H9 (cell line): ENCODE data around the gene WDR91. TPM values are rescaled to one million over a fixed set of nuclear protein-coding genes. Genes with fewer than 3 reads are reported as not detected.

Experiments used
- DNase-seq: peaks from one replicate; pipeline ENCODE4 v3.0.0-alpha.2; 2017
- H2AFZ ChIP-seq: one replicate; pipeline ENCODE4 v1.6.1; 2013; ENCODE audit warnings: mild to moderate bottlenecking, low read length, control low read depth, moderate library complexity
- H2AK5ac ChIP-seq: 2 replicates; pipeline ENCODE4 v1.6.1; 2013; ENCODE audit warnings: low read length, control low read depth, mixed read lengths; ENCODE audit not compliant: insufficient read length
- H2BK120ac ChIP-seq: one replicate; pipeline ENCODE4 v1.6.1; 2013; ENCODE audit warnings: low read depth, mild to moderate bottlenecking, low read length, control low read depth, inconsistent platforms; ENCODE audit not compliant: poor library complexity, severe bottlenecking
- H2BK12ac ChIP-seq: 2 replicates; pipeline ENCODE4 v1.6.1; 2013; ENCODE audit warnings: low read length, control low read depth, mixed read lengths, low read depth; ENCODE audit not compliant: insufficient read length
- H2BK15ac ChIP-seq: 2 replicates; pipeline ENCODE4 v1.6.1; 2013; ENCODE audit warnings: low read depth, low read length, control low read depth
- H2BK20ac ChIP-seq: one replicate; pipeline ENCODE4 v1.6.1; 2013; ENCODE audit warnings: low read depth, mild to moderate bottlenecking, low read length, control low read depth, inconsistent platforms; ENCODE audit not compliant: poor library complexity, severe bottlenecking
- H2BK5ac ChIP-seq: 2 replicates; pipeline ENCODE4 v1.6.1; 2013; ENCODE audit warnings: low read length, control low read depth, mixed read lengths; ENCODE audit not compliant: insufficient read length
- H3K14ac ChIP-seq: 2 replicates; pipeline ENCODE4 v1.6.1; 2013; ENCODE audit warnings: low read length, control low read depth; ENCODE audit not compliant: insufficient read depth
- H3K18ac ChIP-seq: 2 replicates; pipeline ENCODE4 v1.6.1; 2013; ENCODE audit warnings: low read depth, mild to moderate bottlenecking, mixed read lengths, low read length, control low read depth; ENCODE audit not compliant: insufficient read length
- H3K23ac ChIP-seq: 2 replicates; pipeline ENCODE4 v1.6.1; 2013; ENCODE audit warnings: low read length, control low read depth, mixed read lengths, low read depth; ENCODE audit not compliant: insufficient read length
- H3K23me2 ChIP-seq: 2 replicates; pipeline ENCODE4 v1.6.1; 2013; ENCODE audit warnings: low read depth, mild to moderate bottlenecking, mixed read lengths, low read length, control low read depth; ENCODE audit not compliant: insufficient read length, poor library complexity, severe bottlenecking
- H3K27ac ChIP-seq: 2 replicates; pipeline ENCODE4 v1.5.1; 2013; ENCODE audit warnings: low read length, control low read depth, mixed read lengths, low read depth; ENCODE audit not compliant: insufficient read length
- H3K27me3 ChIP-seq: 2 replicates; pipeline ENCODE4 v1.6.1; 2013; ENCODE audit warnings: low read length, control low read depth, inconsistent platforms; ENCODE audit not compliant: insufficient read depth
- H3K4ac ChIP-seq: 2 replicates; pipeline ENCODE4 v1.6.1; 2013; ENCODE audit warnings: low read depth, mild to moderate bottlenecking, control low read depth, inconsistent platforms, low read length, moderate library complexity
- H3K4me1 ChIP-seq: 2 replicates; pipeline ENCODE4 v1.6.1; 2013; ENCODE audit warnings: low read length, control low read depth, inconsistent platforms; ENCODE audit not compliant: insufficient read depth
- H3K4me2 ChIP-seq: 2 replicates; pipeline ENCODE4 v1.6.1; 2013; ENCODE audit warnings: low read length, control low read depth, mixed read lengths; ENCODE audit not compliant: insufficient read length, insufficient read depth
- H3K56ac ChIP-seq: 2 replicates; pipeline ENCODE4 v1.6.1; 2013; ENCODE audit warnings: low read depth, mild to moderate bottlenecking, mixed read lengths, low read length, control low read depth; ENCODE audit not compliant: insufficient read length
- H3K79me1 ChIP-seq: 2 replicates; pipeline ENCODE4 v1.6.1; 2013; ENCODE audit warnings: low read depth, mild to moderate bottlenecking, moderate library complexity, low read length, control low read depth, inconsistent platforms; ENCODE audit not compliant: insufficient read depth, poor library complexity, severe bottlenecking
- H3K79me2 ChIP-seq: 2 replicates; pipeline ENCODE4 v1.6.1; 2013; ENCODE audit warnings: low read length, control low read depth, inconsistent platforms; ENCODE audit not compliant: insufficient read depth
- H3K9ac ChIP-seq: 2 replicates; pipeline ENCODE4 v1.6.1; 2013; ENCODE audit warnings: low read length, control low read depth, mixed read lengths; ENCODE audit not compliant: insufficient read length; ENCODE audit errors: extremely low read depth
- H3K9me3 ChIP-seq: one replicate; pipeline ENCODE4 v1.6.1; 2013; ENCODE audit warnings: low read depth, low read length, inconsistent platforms; ENCODE audit not compliant: control insufficient read depth
- H3T11ph ChIP-seq: one replicate; pipeline ENCODE4 v1.6.1; 2013; ENCODE audit warnings: mild to moderate bottlenecking, low read length, control low read depth, inconsistent platforms
- H4K20me1 ChIP-seq: one replicate; pipeline ENCODE4 v1.6.1; 2013; ENCODE audit not compliant: control insufficient read depth, insufficient read length, insufficient read depth
- H4K5ac ChIP-seq: 2 replicates; pipeline ENCODE4 v1.6.1; 2013; ENCODE audit warnings: low read depth, mild to moderate bottlenecking, mixed read lengths, low read length, control low read depth; ENCODE audit not compliant: insufficient read length
- H4K8ac ChIP-seq: replicated peaks from 2 replicates; pipeline ENCODE4 v1.6.1; 2013; ENCODE audit warnings: low read length, control low read depth, mixed read lengths, low read depth; ENCODE audit not compliant: insufficient read length
- H4K91ac ChIP-seq: 2 replicates; pipeline ENCODE4 v1.6.1; 2013; ENCODE audit warnings: low read depth, mild to moderate bottlenecking, moderate library complexity, mixed read lengths, low read length, control low read depth; ENCODE audit not compliant: insufficient read length
- H3K27ac Mint-ChIP-seq, 3 experiments: 2 replicates in 2 of 3; 3 replicates in 1 of 3; pipeline ENCODE4 v1.8.0; 2020 to 2021; ENCODE audit warnings: mixed read lengths in 3 of 3, mild to moderate bottlenecking in 1 of 3, moderate library complexity in 1 of 3
- H3K27me3 Mint-ChIP-seq: 2 replicates; pipeline ENCODE4 v1.8.0; 2021; ENCODE audit warnings: low read depth, mild to moderate bottlenecking, moderate library complexity, mixed read lengths
- H3K36me3 Mint-ChIP-seq, 3 experiments: 2 replicates in 2 of 3; 3 replicates in 1 of 3; pipeline ENCODE4 v1.8.0; 2020 to 2021; ENCODE audit warnings: low read depth in 3 of 3, mixed read lengths in 3 of 3; ENCODE audit not compliant: insufficient read depth in 1 of 3
- H3K4me1 Mint-ChIP-seq, 2 experiments: 2 replicates each; pipeline ENCODE4 v1.8.0; 2020; ENCODE audit warnings: mixed read lengths in 2 of 2
- H3K4me3 Mint-ChIP-seq, 2 experiments: 2 replicates in 1 of 2; 3 replicates in 1 of 2; pipeline ENCODE4 v1.8.0; 2020 to 2021; ENCODE audit warnings: mild to moderate bottlenecking in 2 of 2, mixed read lengths in 2 of 2, moderate library complexity in 1 of 2
- H3K9me3 Mint-ChIP-seq, 2 experiments: 2 replicates in 1 of 2; 3 replicates in 1 of 2; pipeline ENCODE4 v1.8.0; 2020; ENCODE audit warnings: mild to moderate bottlenecking in 2 of 2, mixed read lengths in 2 of 2, moderate library complexity in 1 of 2
- WGBS: extraction: QIAGEN DNeasy Blood & Tissue Kit; methylation state at CpG from one replicate; pipeline ENCODE4 v1.1.7; 2013; ENCODE audit warnings: missing lambda C conversion rate, low lambda C conversion rate, mixed read lengths; ENCODE audit not compliant: insufficient read length; ENCODE audit errors: extremely low coverage; 5-methylcytosine and 5-hydroxymethylcytosine counted together
- total RNA-seq: library from RNA; stranded (reverse); gene quantifications from 2 replicates; pipeline ENCODE4 v1.2.1, GENCODE V29; 2021
- TF ChIP-seq, protein P1 (sequence below): fragments of 200-600 bp; sonication (generic); conservative IDR thresholded peaks from 3 replicates; pipeline ENCODE4 v1.8.0; 2021; ENCODE audit warnings: antibody characterized with exemption, mild to moderate bottlenecking

The WDR91 gene
- total RNA-seq, 1 experiment from 2014 or later, result 9.4 TPM

DNA sequence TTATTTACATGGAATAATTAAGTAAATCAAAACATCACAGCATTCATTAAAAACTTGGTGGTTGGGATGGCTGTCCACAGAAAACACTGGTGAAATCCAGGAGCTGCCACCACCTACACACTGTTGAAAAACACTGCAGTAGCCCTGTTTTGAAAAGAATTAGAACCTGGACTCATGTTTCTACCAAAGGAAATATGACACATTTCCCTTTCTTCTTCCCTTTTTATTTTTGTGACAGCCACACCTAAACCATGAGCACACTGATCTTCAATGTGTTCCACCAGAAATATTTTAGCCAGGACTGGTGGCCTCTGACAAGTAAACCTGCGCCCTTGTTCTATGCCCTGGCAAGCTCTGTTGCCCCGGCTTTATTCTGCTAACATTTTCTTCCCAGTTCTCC, 60.2 kb downstream of the WDR91 start:
- H3K56ac ChIP-seq, result no peak overlapping the region
- no peak overlapping the region for H3K4me2 ChIP-seq
- TF ChIP-seq, protein P1, sequence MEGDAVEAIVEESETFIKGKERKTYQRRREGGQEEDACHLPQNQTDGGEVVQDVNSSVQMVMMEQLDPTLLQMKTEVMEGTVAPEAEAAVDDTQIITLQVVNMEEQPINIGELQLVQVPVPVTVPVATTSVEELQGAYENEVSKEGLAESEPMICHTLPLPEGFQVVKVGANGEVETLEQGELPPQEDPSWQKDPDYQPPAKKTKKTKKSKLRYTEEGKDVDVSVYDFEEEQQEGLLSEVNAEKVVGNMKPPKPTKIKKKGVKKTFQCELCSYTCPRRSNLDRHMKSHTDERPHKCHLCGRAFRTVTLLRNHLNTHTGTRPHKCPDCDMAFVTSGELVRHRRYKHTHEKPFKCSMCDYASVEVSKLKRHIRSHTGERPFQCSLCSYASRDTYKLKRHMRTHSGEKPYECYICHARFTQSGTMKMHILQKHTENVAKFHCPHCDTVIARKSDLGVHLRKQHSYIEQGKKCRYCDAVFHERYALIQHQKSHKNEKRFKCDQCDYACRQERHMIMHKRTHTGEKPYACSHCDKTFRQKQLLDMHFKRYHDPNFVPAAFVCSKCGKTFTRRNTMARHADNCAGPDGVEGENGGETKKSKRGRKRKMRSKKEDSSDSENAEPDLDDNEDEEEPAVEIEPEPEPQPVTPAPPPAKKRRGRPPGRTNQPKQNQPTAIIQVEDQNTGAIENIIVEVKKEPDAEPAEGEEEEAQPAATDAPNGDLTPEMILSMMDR, result no peak
- no peak overlapping the region for H2AK5ac ChIP-seq
- H3K36me3 Mint-ChIP-seq, result peaks cover under 1 to 18% (median 8%) of the 10 kb centered on the region in 3 experiments; a peak in 6 of 7 replicates
- no peak overlapping the region for H3K27ac Mint-ChIP-seq
- H3K23ac ChIP-seq, result no peak overlapping the region
- H3K4me3 Mint-ChIP-seq, result no peak overlapping the region
- no peak overlapping the region for H3T11ph ChIP-seq
- peaks cover 18 to 25% of the 10 kb centered on the region in 2 experiments for H3K9me3 Mint-ChIP-seq
- H2BK12ac ChIP-seq, result no peak overlapping the region
- H2BK20ac ChIP-seq, result no peak overlapping the region
- H3K4me1 ChIP-seq, result no peaks in the 10 kb centered on the region
- H4K20me1 ChIP-seq, result no peaks in the 10 kb centered on the region
- no peaks in the 10 kb centered on the region for H3K9me3 ChIP-seq
- no peak overlapping the region for H3K27ac ChIP-seq
- no peak overlapping the region for H3K9ac ChIP-seq
- DNase-seq, result no peak
- H2BK120ac ChIP-seq, result no peak overlapping the region
- no peaks in the 10 kb centered on the region for H3K79me2 ChIP-seq
- H3K27me3 Mint-ChIP-seq, result no peaks in the 10 kb centered on the region
- H3K4ac ChIP-seq, result no peak overlapping the region
- no peaks in the 10 kb centered on the region for H3K23me2 ChIP-seq
- H4K91ac ChIP-seq, result no peak overlapping the region
- no peaks in the 10 kb centered on the region for H3K79me1 ChIP-seq
- no peak overlapping the region for H3K14ac ChIP-seq
- no peaks in the 10 kb centered on the region for H3K27me3 ChIP-seq
- H4K5ac ChIP-seq, result no peak overlapping the region
- no peak overlapping the region for H3K18ac ChIP-seq
- no peak overlapping the region for H2AFZ ChIP-seq
- no peak overlapping the region for H2BK5ac ChIP-seq
- peaks cover 2 to 8% of the 10 kb centered on the region in 2 experiments; a peak in 2 of 4 replicates for H3K4me1 Mint-ChIP-seq
- no peak overlapping the region for H4K8ac ChIP-seq
- no CpG with 5 or more reads among the region's 2 CpGs for WGBS
- H2BK15ac ChIP-seq, result no peak overlapping the region
